Activated CD8-positive, alpha-beta memory T cell treated with anti-CD3 and anti-CD28 coated beads for 4 hours (primary cell): ENCODE measurements around the gene ATE1.
"Not testable (repeated sequence)": the region's sequence is repeated elsewhere in the genome, so short reads cannot be mapped to it uniquely, and the experiment has no call there.

Source experiments
- DNase-seq, 2 donors: peaks; one replicate each; pipeline ENCODE4 v3.0.0-alpha.2; 2020; ENCODE audit warnings: low read depth in 2 of 2

ATE1 gene

GRCh38 chr10:121739114-121739513, 188.7 kb downstream of the ATE1 start:
- DNase-seq, result no peak

DNA sequence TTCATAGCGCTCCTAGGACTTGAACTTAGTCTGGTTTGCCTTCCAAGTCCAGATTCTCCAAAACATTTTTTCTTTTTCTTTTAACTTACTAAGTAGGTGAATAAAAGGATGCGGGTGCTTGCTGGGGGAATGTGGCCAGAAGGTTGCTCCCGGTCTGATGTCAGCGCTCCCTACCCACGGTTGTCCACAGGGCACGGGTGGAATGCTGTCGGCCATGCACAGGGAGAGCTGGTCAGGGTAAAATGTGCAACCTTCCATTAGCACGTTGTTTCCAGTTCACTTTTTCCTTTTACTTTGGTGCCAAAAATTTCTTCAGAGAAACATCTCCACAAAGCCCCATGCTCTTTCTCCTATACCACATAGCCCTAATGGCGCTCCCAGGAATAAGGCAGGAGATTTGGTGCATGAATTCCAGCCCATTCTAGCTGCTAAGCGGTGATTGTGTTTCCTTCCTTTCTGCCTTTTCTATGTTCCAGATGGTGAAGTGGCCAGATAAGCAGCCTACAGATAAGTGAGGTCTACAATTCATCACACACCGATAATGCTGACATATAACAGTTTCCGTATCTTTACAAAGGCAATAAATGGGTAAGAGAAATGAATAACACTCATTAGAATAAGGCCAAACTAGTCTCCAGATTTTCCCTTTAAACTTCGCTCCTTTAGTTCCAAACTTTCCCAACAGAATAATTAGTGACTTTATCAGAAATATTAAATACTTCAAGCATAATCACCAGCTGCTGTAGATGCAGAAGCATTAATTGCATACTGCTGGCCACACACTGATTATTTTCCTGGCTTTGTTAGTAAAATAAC, 191.3 kb downstream of the ATE1 start:
- DNase-seq, result no peak

DNA sequence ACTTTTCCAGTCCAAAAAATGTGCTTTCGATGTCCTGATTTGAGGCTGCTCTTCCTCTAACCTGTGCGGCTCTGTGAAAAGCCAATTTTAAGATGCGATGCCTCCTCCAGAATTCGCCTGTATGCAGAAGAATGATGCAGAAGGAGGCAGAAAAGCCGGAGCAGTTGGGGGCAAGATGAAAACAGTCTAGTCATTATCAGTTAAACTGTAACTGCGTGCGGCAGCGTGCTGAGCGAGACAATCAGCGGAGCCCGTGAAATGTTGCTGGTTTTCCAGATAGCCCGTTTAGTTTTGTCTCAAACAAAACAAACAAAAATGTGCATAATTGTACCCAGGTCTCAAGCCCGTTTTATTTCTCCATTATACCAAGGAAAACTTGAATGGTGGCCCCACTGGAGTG, 192.6 kb downstream of the ATE1 start:
- no peak for DNase-seq

DNA sequence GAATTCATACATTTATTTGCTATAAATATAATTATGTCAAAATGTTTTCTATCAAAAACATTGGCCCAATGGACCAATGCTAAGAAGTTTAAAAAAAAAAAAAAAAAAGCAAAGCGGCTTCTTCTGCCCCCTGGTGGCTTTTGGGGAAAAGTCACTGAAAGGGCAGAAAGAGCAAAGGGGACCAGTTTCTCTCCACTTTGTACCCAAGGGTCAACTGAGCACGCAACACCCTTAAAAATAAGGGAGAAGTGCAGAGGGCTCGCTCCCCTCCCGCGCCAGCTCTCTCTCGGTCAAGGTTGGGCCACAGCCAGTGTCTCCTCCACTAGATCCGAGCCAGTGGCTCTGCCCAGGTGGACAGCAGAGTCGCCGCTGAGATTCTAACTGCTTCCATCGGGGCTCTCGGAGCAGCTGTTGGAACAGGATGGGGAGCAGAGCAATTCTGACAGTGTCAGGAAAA, 193.2 kb downstream of the ATE1 start:
- DNase-seq, result no peak

- no peak for DNase-seq
These were observed 195.0 kb downstream of the ATE1 start for GRCh38 chr10:121732656-121733445.

DNA sequence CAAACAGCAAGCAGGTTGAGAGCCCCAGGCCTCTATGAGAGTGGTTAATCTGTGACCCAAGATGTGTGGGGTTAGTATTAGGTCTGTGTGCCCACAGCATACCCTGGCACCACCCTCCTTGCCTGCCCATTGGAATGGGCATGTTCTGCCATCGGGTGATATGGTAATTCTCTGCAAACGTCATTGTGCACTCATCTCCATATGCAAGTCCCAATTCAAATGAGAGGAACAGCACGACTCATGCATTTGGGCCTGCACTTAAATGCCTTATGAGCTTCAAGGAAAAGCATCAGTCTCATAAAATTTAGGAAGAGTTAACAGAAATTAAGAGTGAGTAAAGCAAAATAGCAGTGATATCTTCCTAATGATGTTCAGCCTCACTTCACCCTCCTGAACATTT, 195.7 kb downstream of the ATE1 start:
- DNase-seq, result no peak

DNA sequence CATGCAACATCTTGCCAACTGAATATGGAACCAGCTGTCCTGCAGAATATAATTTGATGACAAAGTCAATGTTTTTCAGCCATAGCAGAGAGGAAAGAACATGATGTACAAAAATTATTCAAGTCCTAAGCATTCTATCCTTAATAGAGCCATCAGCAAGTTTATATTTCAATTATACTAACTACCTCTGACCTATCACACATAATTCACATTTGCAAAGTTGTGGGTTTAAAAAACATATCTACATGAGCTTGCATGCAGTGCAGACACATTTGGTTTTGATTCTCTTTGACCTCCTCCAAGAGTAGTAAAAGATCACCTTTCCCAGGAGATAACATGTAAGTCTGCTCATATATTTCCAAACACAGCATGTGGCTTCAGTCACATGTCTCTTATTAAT, 203.5 kb downstream of the ATE1 start:
- no peak for DNase-seq

GRCh38 chr10:121722665-121723064, 205.2 kb downstream of the ATE1 start:
- DNase-seq, result no peak

- DNase-seq, result no peak
These were observed 206.6 kb downstream of the ATE1 start for GRCh38 chr10:121721257-121721656.

DNA sequence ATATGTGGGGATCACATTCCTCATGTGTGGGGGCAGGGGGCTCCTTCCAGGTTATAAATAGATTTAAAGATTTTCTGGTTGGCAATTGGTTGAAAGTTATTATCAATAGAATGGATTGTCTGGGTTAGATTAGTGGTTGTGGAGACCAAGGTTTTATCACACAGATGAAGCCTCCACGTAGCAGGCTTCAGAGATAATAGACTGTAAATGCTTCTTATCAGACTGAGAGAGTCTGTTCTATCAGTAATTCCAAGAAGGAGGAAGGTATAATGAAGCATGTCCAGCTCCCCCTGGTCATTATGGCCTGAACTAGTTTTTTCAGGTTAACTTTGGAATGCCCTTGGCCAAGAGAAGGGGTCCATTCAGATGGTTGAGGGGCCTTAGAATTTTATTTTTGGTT, 211.9 kb downstream of the ATE1 start:
- no peak for DNase-seq

DNA sequence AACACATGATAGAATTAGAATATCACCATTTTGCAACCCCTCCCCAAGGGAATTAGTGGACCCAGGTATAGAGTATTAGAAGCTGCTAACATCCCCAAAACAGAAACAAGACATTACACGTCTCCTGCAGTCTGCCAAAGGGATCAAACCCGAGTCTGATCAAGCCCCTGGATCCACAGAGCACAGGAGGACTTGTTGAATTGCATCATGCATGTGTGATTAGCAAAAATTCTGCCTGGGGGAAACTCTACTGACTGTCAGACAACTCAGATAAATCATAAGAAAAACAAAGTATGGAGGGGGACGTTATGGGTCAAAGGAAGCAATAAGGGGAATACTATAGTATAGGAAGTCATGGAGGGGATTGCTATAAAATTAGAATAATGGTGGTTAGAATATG, 212.8 kb downstream of the ATE1 start:
- DNase-seq, result no peak

DNA sequence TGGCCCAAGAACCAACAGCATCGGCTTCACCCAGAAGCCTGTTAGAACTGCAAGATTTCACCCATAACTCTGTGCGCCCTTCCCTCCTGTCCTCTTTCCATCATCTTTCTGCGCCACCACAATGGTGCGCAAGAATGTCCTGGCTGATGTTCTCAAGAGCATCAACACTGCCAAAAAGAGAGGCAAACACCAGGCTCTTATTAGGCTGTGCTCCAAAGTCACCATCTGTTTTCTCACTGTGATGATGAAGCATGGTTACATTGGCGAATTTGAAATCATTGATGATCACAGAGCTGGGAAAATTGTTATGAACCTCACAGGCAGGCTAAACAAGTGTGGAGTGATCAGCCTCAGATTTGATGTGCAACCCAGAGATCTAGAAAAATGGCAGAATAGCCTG, 214.3 kb downstream of the ATE1 start:
- no peak for DNase-seq

GRCh38 chr10:121710971-121711370, 216.9 kb downstream of the ATE1 start:
- DNase-seq, result no peak

DNA sequence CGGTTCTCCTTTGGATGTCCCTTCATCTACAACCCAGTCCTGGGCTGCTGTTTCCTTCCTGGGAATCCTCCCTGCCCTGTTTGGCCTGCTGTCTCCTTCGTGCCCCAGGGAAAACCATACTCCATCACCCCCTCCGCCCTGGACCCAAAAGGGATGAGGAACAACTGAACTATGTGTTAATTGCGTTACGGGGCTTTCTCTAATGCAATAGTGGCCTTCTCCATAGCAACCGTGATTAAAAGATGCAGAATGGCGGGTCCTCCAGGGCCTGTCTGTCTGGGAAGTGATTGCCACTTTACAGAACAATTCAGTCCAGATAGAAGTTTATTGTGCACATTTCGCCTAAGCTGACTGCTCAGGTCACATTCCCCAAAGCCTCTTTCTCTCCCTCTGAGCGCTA, 217.6 kb downstream of the ATE1 start:
- DNase-seq, result no peak

- DNase-seq, result no peak
These were observed 218.2 kb downstream of the ATE1 start for GRCh38 chr10:121709675-121710073.

- no peak for DNase-seq
These were observed 218.8 kb downstream of the ATE1 start for GRCh38 chr10:121708728-121709674.

DNA sequence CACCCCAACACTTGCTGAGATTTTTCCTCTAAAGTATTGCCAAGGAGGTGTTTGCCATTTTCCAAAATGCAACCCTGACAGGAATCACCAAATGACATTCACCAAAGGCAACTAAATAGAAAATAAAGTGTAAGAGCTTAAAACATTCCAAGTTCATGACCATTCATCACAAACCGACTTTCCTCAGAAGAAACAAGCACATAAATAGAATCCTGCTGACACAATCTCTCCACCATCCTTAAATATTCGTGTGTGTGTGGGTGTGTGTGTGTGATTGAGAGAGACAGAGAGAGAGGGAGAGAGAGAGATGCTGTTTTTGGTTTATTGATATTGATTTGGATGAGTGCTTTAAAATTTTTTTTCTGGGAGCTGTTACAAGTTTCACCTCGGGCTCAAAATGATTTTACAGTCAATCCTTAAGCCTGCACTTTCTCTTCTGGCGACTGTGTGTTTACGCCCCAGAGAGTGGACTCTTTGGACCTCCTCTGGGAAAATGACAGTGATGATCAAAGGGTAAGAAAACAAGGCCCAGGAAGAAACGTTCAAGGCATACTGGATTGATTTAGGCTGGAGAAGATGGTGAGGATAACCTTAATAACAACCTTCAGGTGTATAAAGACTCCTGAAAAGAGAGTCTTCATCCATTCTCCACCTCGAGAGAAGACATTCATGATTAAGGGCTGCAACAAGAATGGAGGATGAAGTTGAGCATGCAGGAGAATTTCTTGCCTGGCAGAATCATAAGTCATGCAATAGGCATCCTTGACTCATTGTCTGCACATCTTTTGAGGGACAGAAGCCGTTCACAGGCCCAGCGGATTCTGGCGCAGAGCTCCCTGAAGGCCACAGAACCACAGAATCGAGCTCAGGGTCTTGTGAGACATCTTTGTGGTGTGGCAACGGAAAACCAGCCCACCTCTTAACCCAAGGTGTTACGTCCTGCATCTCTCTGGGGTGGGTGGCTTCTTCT, 225.2 kb downstream of the ATE1 start:
- no peak for DNase-seq

- DNase-seq, result no peak
These were observed 227.4 kb downstream of the ATE1 start for GRCh38 chr10:121700416-121700815.

DNA sequence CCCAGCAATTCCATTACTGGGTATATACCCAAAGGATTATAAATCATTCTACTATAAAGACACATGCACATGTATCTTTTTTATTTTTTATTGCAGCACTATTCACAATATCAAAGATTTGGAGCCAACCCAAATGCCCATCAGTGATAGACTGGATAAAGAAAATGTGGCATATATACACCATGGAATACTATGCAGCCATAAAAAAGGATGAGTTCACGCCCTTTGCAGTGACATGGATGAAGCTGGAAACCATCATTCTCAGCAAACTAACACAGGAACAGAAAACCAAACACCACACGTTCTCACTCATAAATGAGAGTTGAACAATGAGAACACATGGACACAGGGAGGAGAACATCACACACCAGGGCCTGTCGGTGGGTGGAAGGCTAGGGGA, 228.1 kb downstream of the ATE1 start:
- DNase-seq, result not testable (repeated sequence)

DNA sequence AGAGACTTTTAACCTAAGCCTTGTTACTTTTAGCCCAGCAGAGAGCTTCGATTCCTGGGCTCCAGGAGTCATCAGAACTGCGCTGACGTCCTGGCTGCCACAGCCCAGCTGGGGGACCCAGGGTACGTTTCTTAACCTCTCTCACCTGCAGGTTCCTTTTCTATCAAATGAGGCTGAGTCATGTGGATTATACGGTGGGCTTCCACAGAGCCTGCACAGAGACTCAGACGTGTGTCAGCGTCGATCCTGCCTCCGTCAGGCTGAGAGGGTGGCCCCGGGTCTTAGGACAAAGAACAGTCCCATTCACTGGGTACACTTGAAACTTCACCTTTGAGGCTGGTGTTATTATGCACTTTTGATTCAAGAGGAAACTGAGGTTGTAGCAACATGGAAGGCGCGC, 228.9 kb downstream of the ATE1 start:
- no peak for DNase-seq

- no peak for DNase-seq
These were observed 229.5 kb downstream of the ATE1 start for GRCh38 chr10:121698336-121698735.
